ENCODE data around the gene PTPRN2. TPM values are rescaled to one million over a fixed set of nuclear protein-coding genes. Genes with fewer than 3 reads are reported as not detected.

Gene PTPRN2
- total and polyA plus RNA-seq, 9 of the 15 experiments (the other 6 are each of a cell fraction or from before 2014, with no cell fraction given), result not detected

- TF ChIP-seq IRF1 (CRISPR knock-in tag; IDR thresholded peaks at IDR 0.05; ENCODE audit: borderline replicate concordance) (no peak), FOXJ2 (tag; IDR thresholded peaks at IDR 0.05) (no peak), CEBPB (tag; IDR thresholded peaks at IDR 0.05) (no peak), TEAD4 (IDR thresholded peaks at IDR 0.05; ENCODE audit: low read length) (no peak), TEAD4 (CRISPR knock-in tag; IDR thresholded peaks at IDR 0.05; ENCODE audit: borderline replicate concordance) (no peak)
These were observed 337.9 kb downstream of the PTPRN2 start (continued) for GRCh38 chr7:158249692-158250091.

- no peaks in the 10 kb centered on the region for H3K36me3 ChIP-seq (ENCODE audit: control insufficient read depth, insufficient read depth, low read length)
- peaks cover 3% of the 10 kb centered on the region for H3K9me3 ChIP-seq (replicated peaks; ENCODE audit: control insufficient read depth, insufficient read depth, low read depth, low read length)
- in situ Hi-C loops (cut with MboI) (no loop called here), intact Hi-C loops (cut with micrococcal nuclease) (no loop called here)
- H3K79me2 ChIP-seq (ENCODE audit: control insufficient read depth, insufficient read depth, low read length), result no peaks in the 10 kb centered on the region
- ChIA-PET CTCF (ENCODE audit: low intra/inter-chr PET ratio) (no interaction called here), POLR2A (no interaction called here)
- no peak overlapping the region for H3K27ac ChIP-seq (ENCODE audit: extremely low read depth, low read depth, low read length)
- WGBS (ENCODE audit: insufficient coverage, low coverage, missing lambda C conversion rate), result 0% methylated on average over 6 of the region's 10 CpGs
- DNase-seq (ENCODE audit: extremely low read depth in 1 of 4, low spot score in 3 of 4) (no peak), ATAC-seq (no peak), FAIRE-seq (peak; percentile 37)
- no peaks in the 10 kb centered on the region for H3K9me1 ChIP-seq (ENCODE audit: control insufficient read depth, insufficient read depth, low read length)
- H3K4me3 ChIP-seq, result no peak overlapping the region
- H3K27me3 ChIP-seq (ENCODE audit: control insufficient read depth in 2 of 2, insufficient read depth in 2 of 2, low read length in 2 of 2), result peaks cover 0 to 11% of the 10 kb centered on the region in 2 experiments; a peak in 1 of 5 replicates
- H3K4me1 ChIP-seq (replicated peaks in 1 of 2; ENCODE audit: control insufficient read depth in 2 of 2, insufficient read depth in 2 of 2, low read length in 2 of 2), result peaks cover 0 to 3% of the 10 kb centered on the region in 2 experiments; a peak in 1 of 5 replicates
- no TSS peak for BruUV-seq (replicated peaks)
- no peak overlapping the region for H2AFZ ChIP-seq (ENCODE audit: low read depth, low read length)
- TF ChIP-seq TSC22D4 (tag; IDR thresholded peaks at IDR 0.05) (0 out of 2 replicates have a peak, but pooled peaks have one; percentile 29), HIVEP1 (CRISPR knock-in tag; IDR thresholded peaks at IDR 0.05) (no peak)
- H3K4me2 ChIP-seq (ENCODE audit: insufficient read depth, low read length), result no peak overlapping the region
- H3K9ac ChIP-seq (ENCODE audit: insufficient read depth in 1 of 2, low read depth in 2 of 2, low read length in 2 of 2), result no peak overlapping the region
- no peaks in the 10 kb centered on the region for H4K20me1 ChIP-seq (replicated peaks; ENCODE audit: control insufficient read depth, insufficient read depth, low read length)
These were observed 338.8 kb downstream of the PTPRN2 start for GRCh38 chr7:158248816-158249215.
